Sigmoid colon (tissue), 7 donors: Measurements from ENCODE around the gene STAM2. TPM values are rescaled to one million over a fixed set of nuclear protein-coding genes. Genes with fewer than 3 reads are reported as not detected.
"Not testable (repeated sequence)": the region's sequence is repeated elsewhere in the genome, so short reads cannot be mapped to it uniquely, and the experiment has no call there.

Experiments
- DNase-seq: peaks from one replicate; pipeline ENCODE4 v3.0.0-alpha.2; 2019
- H3K27ac ChIP-seq, 4 donors: fragments of 200-600 bp; sonication (generic); one replicate each; pipeline ENCODE4 v1.5.1; 2016 to 2019; ENCODE audit warnings: mild to moderate bottlenecking in 1 of 4
- H3K27me3 ChIP-seq, 3 donors: fragments of 200-600 bp; sonication (generic); one replicate each; pipeline ENCODE4 v1.5.1; 2019; ENCODE audit warnings: mild to moderate bottlenecking in 1 of 3
- H3K36me3 ChIP-seq, 4 donors: fragments of 200-600 bp; sonication (generic); one replicate each; pipeline ENCODE4 v1.5.1; 2016 to 2019
- H3K4me1 ChIP-seq, 4 donors: fragments of 200-600 bp; sonication (generic); one replicate each; pipeline ENCODE4 v1.5.1; 2017 to 2019
- H3K4me3 ChIP-seq, 4 donors: fragments of 200-600 bp; sonication (generic); one replicate each; pipeline ENCODE4 v1.5.1; 2017 to 2019; ENCODE audit warnings: mild to moderate bottlenecking in 2 of 4, moderate library complexity in 1 of 4
- H3K9me3 ChIP-seq, 4 donors: fragments of 200-600 bp in 3 of 4; sonication (generic) in 3 of 4; one replicate each; pipeline versions ENCODE4 v1.5.1 to v1.6.1; 2013 to 2019
- EP300 ChIP-seq, 4 donors: sonication (generic); formaldehyde crosslinking; IDR thresholded peaks; one replicate each; pipeline ENCODE4 v1.6.1; 2017; ENCODE audit warnings: antibody characterized with exemption in 4 of 4
- POLR2A ChIP-seq, 2 donors: fragments of 450-650 bp; IDR thresholded peaks; one replicate each; pipeline ENCODE4 v1.6.1; 2016; ENCODE audit warnings: antibody characterized with exemption in 2 of 2, mild to moderate bottlenecking in 2 of 2, moderate library complexity in 2 of 2
- POLR2AphosphoS5 ChIP-seq, 4 donors: sonication (generic); formaldehyde crosslinking; IDR thresholded peaks; one replicate each; pipeline ENCODE4 v1.6.1; 2017; ENCODE audit warnings: antibody characterized with exemption in 4 of 4
- WGBS, 2 donors: extraction: QIAGEN DNeasy Blood & Tissue Kit; methylation state at CpG; one replicate each; pipeline ENCODE4 v1.1.7; 2013; 5-methylcytosine and 5-hydroxymethylcytosine counted together
- intact Hi-C: fragments of 100-400 bp; cut with DNase I; formaldehyde crosslinking; loops from one replicate; pipeline ENCODE4 v1.15.1; 2023
- polyA plus RNA-seq, 3 donors: library from polyadenylated mRNA; stranded (reverse); fragments of 200-250 nt; gene quantifications; one replicate each; pipeline ENCODE4 v1.2.3, GENCODE V29; 2013
- total RNA-seq, 4 donors: library from RNA; depleted of rRNA; stranded (reverse); fragments of >200 nt; gene quantifications; one replicate each; pipeline ENCODE4 v1.1.0, GENCODE V29; 2016
- TF ChIP-seq, protein P1 (sequence below), 4 experiments: fragments of 450-650 bp in 3 of 4; fragments of 200-600 bp in 1 of 4; IDR thresholded peaks; one replicate each; pipeline ENCODE4 v1.5.1; 2016 to 2019; ENCODE audit warnings: antibody characterized with exemption in 4 of 4, mild to moderate bottlenecking in 3 of 4, moderate library complexity in 2 of 4
- donor health status: healthy with polysubstance abuse.
- donor health status: Bipolar disorder and iron deficiency.
- donor health status: healthy.

The STAM2 gene
- total and polyA plus RNA-seq, 7 donors = 9.0 to 36.7 (median 26.3) TPM

DNA sequence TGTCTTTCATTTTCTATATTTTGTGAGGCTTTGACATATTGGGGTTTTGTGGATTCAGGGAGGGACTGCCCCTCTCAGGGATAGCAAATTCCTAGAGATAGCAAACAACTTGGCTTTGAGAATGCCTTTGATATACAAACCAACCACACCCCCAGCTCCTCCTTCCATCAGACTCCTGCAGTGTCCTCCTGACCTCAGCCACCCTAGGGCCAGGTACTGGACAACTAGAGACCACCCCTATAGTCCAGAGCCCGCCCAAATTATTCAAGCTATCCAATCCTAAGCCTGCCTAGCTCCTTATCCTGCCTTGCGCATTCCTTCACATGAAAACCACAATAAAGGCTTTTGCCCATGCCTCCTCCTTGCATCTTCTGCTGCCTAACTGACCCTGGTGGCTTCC lies 22.9 kb upstream of the STAM2 start:
- Histone ChIP-seq H3K4me1 (no peaks in the 10 kb centered on the region), H3K27me3 (no peaks in the 10 kb centered on the region), H3K36me3 (no peaks in the 10 kb centered on the region), H3K27ac (no peak overlapping the region), H3K9me3 (no peaks in the 10 kb centered on the region), H3K4me3 (no peak overlapping the region)
- no peak for DNase-seq
- 98% methylated on average over 2 of the region's 2 CpGs for WGBS, 2 donors
- intact Hi-C loops = no loop called here
- TF ChIP-seq EP300 (IDR thresholded peaks at IDR 0.05) (no peak), POLR2A (IDR thresholded peaks at IDR 0.05) (no peak), POLR2AphosphoS5 (IDR thresholded peaks at IDR 0.05) (no peak)
- TF ChIP-seq, protein P1, sequence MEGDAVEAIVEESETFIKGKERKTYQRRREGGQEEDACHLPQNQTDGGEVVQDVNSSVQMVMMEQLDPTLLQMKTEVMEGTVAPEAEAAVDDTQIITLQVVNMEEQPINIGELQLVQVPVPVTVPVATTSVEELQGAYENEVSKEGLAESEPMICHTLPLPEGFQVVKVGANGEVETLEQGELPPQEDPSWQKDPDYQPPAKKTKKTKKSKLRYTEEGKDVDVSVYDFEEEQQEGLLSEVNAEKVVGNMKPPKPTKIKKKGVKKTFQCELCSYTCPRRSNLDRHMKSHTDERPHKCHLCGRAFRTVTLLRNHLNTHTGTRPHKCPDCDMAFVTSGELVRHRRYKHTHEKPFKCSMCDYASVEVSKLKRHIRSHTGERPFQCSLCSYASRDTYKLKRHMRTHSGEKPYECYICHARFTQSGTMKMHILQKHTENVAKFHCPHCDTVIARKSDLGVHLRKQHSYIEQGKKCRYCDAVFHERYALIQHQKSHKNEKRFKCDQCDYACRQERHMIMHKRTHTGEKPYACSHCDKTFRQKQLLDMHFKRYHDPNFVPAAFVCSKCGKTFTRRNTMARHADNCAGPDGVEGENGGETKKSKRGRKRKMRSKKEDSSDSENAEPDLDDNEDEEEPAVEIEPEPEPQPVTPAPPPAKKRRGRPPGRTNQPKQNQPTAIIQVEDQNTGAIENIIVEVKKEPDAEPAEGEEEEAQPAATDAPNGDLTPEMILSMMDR (IDR thresholded peaks at IDR 0.05) = no peak

DNA sequence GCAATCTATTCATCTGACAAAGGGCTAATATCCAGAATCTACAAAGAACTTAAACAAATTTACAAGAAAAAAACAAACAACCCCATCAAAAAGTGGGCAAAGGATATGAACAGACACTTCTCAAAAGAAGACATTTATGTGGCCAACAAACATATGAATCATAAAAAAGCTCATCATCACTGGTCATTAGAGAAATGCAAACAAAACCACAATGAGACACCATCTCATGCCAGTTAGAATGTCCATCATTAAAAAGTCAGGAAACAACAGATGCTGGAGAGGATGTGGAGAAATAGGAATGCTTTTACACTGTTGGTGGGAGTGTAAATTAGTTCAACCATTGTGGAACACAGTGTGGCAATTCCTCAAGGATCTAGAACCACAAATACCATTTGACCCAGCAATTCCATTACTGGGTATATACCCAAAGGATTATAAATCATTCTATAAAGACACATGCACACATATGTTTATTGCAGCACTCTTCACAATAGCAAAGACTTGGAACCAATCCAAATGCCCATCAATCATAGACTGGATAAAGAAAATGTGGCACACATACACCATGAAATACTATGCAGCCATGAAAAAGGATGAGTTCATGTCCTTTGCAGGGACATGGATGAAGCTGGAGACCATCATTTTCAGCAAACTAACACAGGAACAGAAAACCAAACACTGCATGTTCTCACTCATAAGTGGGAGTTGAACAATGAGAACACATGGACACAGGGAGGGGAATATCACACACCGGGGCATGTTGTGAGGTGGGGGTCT lies 22.1 kb upstream of the STAM2 start:
- H3K4me3 ChIP-seq, H3K9me3 ChIP-seq, H3K36me3 ChIP-seq, H3K27ac ChIP-seq, H3K27me3 ChIP-seq, DNase-seq, intact Hi-C loops, H3K4me1 ChIP-seq: not testable (repeated sequence)
- WGBS, 2 donors = 0% methylated on average over 1 of the region's 1 CpG

DNA sequence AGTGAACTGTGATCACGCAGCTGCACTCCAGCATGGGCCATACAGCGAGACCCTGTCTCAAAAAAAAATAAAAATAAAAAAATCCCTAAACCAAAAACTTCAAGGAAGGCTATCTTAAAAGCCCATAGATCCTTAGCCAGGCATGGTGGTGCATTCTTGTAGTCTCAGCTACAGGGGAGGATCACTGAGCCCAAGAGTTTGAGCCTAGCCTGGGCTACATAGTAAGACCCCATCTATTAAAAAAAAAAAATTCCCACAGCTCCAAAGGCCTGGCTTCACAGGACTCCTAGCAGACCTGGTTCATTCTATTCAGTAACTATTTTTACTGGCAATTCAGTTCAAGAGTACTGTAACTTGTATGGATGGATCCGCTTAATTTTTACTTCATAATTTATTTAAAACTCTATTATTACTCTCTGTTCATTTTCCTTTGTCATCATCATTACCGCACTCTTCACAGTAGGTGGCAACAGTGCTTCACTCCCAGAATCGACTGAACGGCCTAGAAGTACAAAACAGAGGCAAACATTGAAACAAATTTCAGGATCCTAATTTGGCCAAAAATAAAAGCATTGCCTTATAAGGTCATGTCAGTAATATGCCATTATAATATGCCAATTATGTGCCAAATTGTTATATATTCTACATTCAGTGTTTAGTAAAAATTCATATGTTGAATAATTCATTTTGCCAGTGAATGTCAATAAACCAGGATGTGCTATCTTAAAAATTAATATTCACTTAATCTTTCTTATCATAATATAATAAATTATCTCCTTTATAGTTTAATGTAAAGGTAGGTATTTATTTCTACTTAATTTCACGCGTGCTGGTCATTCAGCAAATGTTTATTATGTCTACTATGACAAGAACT lies 14.3 kb upstream of the STAM2 start:
- Histone ChIP-seq H3K27ac (no peak overlapping the region), H3K27me3 (no peaks in the 10 kb centered on the region), H3K4me1 (no peaks in the 10 kb centered on the region), H3K36me3 (no peaks in the 10 kb centered on the region), H3K4me3 (no peak overlapping the region), H3K9me3 (no peaks in the 10 kb centered on the region)
- WGBS, 2 donors = 42 to 48% methylated on average over 8 of the region's 8 CpGs
- intact Hi-C loops = loop anchor here (2.0 to 5.0 kb wide), 2 partner anchors 147 to 445 kb away; partner anchors contain the start of gene FMNL2
- TF ChIP-seq, protein P1 (IDR thresholded peaks at IDR 0.05) = peak; percentile 61 to 85 (median 80)
- no peak for TF ChIP-seq POLR2A (IDR thresholded peaks at IDR 0.05)
- TF ChIP-seq EP300 (IDR thresholded peaks at IDR 0.05) = no peak
- TF ChIP-seq POLR2AphosphoS5 (IDR thresholded peaks at IDR 0.05) = peak in 2 of 4 donors; percentile 13 to 29
- no peak for DNase-seq

DNA sequence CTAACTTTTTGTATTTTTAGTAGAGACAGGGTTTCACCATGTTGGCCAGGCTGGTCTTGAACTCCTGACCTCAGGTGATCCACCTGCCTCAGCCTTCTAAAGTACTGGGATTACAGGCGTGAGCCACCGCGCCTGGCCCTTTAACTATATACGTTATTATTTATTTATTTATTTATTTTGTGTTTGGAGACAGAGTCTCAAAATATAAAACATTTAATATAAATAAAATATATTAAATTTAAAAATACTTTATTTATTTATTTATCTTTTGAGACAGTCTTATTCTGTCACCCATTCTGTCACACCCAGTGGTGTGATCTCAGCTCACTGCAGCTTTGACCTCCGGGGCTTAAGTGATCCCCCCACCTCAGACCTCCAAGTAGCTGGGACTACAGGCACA lies 11.2 kb upstream of the STAM2 start:
- H3K4me3 ChIP-seq, intact Hi-C loops, H3K27me3 ChIP-seq, H3K36me3 ChIP-seq, H3K4me1 ChIP-seq, H3K27ac ChIP-seq, DNase-seq, H3K9me3 ChIP-seq: not testable (repeated sequence)
- 85 to 93% methylated on average over 5 of the region's 5 CpGs for WGBS, 2 donors

DNA sequence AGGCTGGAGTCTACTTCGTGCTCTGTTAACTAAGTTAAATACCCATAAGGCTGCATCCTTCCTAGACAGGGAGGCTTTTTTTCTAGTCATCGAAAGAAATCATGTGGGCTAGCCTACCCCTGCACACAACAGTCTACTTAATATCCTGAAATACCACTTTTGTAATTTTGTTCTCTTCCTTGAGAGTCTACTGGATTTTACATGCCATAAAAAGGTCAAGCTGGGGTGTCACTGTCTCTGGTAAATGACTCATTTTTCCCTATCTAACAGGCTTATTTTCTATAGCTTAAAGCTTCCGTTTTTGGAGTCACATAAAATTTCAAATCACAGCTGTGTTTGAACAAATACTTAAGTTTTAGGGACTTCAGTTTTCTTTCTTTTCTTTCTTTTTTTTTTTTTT lies 10.7 kb upstream of the STAM2 start:
- TF ChIP-seq POLR2AphosphoS5 (IDR thresholded peaks at IDR 0.05) (no peak), EP300 (IDR thresholded peaks at IDR 0.05) (no peak), POLR2A (IDR thresholded peaks at IDR 0.05) (no peak)
- TF ChIP-seq, protein P1 (IDR thresholded peaks at IDR 0.05) = no peak
- no peak for DNase-seq
- intact Hi-C loops = no loop called here
- Histone ChIP-seq H3K27me3 (no peaks in the 10 kb centered on the region), H3K4me1 (no peaks in the 10 kb centered on the region), H3K9me3 (no peaks in the 10 kb centered on the region), H3K27ac (no peak overlapping the region), H3K4me3 (no peak overlapping the region), H3K36me3 (no peaks in the 10 kb centered on the region)
- WGBS, 2 donors = 75 to 82% methylated on average over 3 of the region's 3 CpGs
